GM20000 (cell line): Measurements from ENCODE around the gene RASGRF2.

ENCODE experiments used
- DNase-seq: peaks from one replicate; pipeline ENCODE4 v3.0.0; 2012; ENCODE audit warnings: low spot score
- CTCF ChIP-seq: IDR thresholded peaks from 2 replicates; pipeline ENCODE4 v1.5.1; 2012; ENCODE audit warnings: mild to moderate bottlenecking, control low read depth; ENCODE audit errors: extremely low read depth, missing control alignments

Gene RASGRF2

GRCh38 chr5:81214848-81215247 lies 254.7 kb downstream of the RASGRF2 start:
- no peak for TF ChIP-seq CTCF
- DNase-seq: no peak

GRCh38 chr5:81216152-81216551 lies 256.0 kb downstream of the RASGRF2 start:
- TF ChIP-seq CTCF: no peak

GRCh38 chr5:81219389-81219788 lies 259.2 kb downstream of the RASGRF2 start:
- TF ChIP-seq CTCF: no peak
- DNase-seq: no peak

More at GRCh38 chr5:81216152-81216551, 256.0 kb downstream of the RASGRF2 start:
- DNase-seq: no peak

GRCh38 chr5:81222285-81222684 lies 262.1 kb downstream of the RASGRF2 start:
- no peak for DNase-seq
- TF ChIP-seq CTCF: no peak

GRCh38 chr5:81225463-81225862 lies 265.3 kb downstream of the RASGRF2 start:
- DNase-seq: no peak
- TF ChIP-seq CTCF: no peak

GRCh38 chr5:81226286-81226685 lies 266.1 kb downstream of the RASGRF2 start:
- DNase-seq: no peak
- TF ChIP-seq CTCF: no peak

GRCh38 chr5:81226949-81227348 lies 266.8 kb downstream of the RASGRF2 start:
- DNase-seq: no peak
- no peak for TF ChIP-seq CTCF
